ENCODE measurements around the gene GNAI3.

The GNAI3 gene

GRCh38 chr1:109643385-109644230 is 95.2 kb downstream of the GNAI3 start:
- H3K4me3 ChIP-seq (ENCODE audit: low read depth, low read length), result no peak overlapping the region

GRCh38 chr1:109644670-109645069 is 96.3 kb downstream of the GNAI3 start:
- TF ChIP-seq CTCF (IDR thresholded peaks at IDR 0.05; ENCODE audit: borderline replicate concordance, insufficient read depth, low read depth, low read length), result no peak
- H3K4me3 ChIP-seq (ENCODE audit: low read depth, low read length), result no peak overlapping the region

More at GRCh38 chr1:109643385-109644230, 95.2 kb downstream of the GNAI3 start:
- peak; percentile 93 for TF ChIP-seq CTCF (IDR thresholded peaks at IDR 0.05; ENCODE audit: borderline replicate concordance, insufficient read depth, low read depth, low read length)

GRCh38 chr1:109649491-109649914 is 101.1 kb downstream of the GNAI3 start:
- no peak for TF ChIP-seq CTCF (IDR thresholded peaks at IDR 0.05; ENCODE audit: borderline replicate concordance, insufficient read depth, low read depth, low read length)
- H3K4me3 ChIP-seq (ENCODE audit: low read depth, low read length), result no peak overlapping the region

- no peak for TF ChIP-seq CTCF (IDR thresholded peaks at IDR 0.05; ENCODE audit: borderline replicate concordance, insufficient read depth, low read depth, low read length)
Measured at GRCh38 chr1:109650609-109651008, 102.2 kb downstream of the GNAI3 start.

GRCh38 chr1:109652402-109652801 is 104.0 kb downstream of the GNAI3 start:
- no peak for TF ChIP-seq CTCF (IDR thresholded peaks at IDR 0.05; ENCODE audit: borderline replicate concordance, insufficient read depth, low read depth, low read length)

More at GRCh38 chr1:109650609-109651008, 102.2 kb downstream of the GNAI3 start:
- H3K4me3 ChIP-seq (ENCODE audit: low read depth, low read length), result no peak overlapping the region

GRCh38 chr1:109653306-109653705 is 104.9 kb downstream of the GNAI3 start:
- no peak overlapping the region for H3K4me3 ChIP-seq (ENCODE audit: low read depth, low read length)
- no peak for TF ChIP-seq CTCF (IDR thresholded peaks at IDR 0.05; ENCODE audit: borderline replicate concordance, insufficient read depth, low read depth, low read length)

More at GRCh38 chr1:109652402-109652801, 104.0 kb downstream of the GNAI3 start:
- no peak overlapping the region for H3K4me3 ChIP-seq (ENCODE audit: low read depth, low read length)

GRCh38 chr1:109654519-109654918 is 106.1 kb downstream of the GNAI3 start:
- H3K4me3 ChIP-seq (ENCODE audit: low read depth, low read length), result no peak overlapping the region
- TF ChIP-seq CTCF (IDR thresholded peaks at IDR 0.05; ENCODE audit: borderline replicate concordance, insufficient read depth, low read depth, low read length), result no peak

Measured in GM12875 (cell line).